IMR-90 (cell line): ENCODE results near the gene CAB39. TPM values are rescaled to one million over a fixed set of nuclear protein-coding genes. Genes with fewer than 3 reads are reported as not detected.

Experiments used
- ATAC-seq: fragments of 200-7000 bp; cut with Tn5 transposase; 2 replicates; pipeline ENCODE4 v1.9.1; 2020; ENCODE audit warnings: low read depth, mild to moderate bottlenecking, moderate library complexity
- BruUV-seq: library from RNA; stranded (reverse); fragments of 400-500 nt; replicated peaks from 2 replicates; lab custom pipeline; 2021; lab: Mats Ljungman, UMichigan
- CTCF ChIA-PET: fragments of 300-600 bp; formaldehyde crosslinking; extraction: SDS; loops from one replicate; lab custom pipeline; 2021; ENCODE audit warnings: antibody characterized with exemption; lab: Yijun Ruan, JAX
- POLR2A ChIA-PET: fragments of 300-600 bp; sonication (Branson Sonifier 250); formaldehyde crosslinking; loops from one replicate; lab custom pipeline; 2022; ENCODE audit warnings: antibody characterized with exemption; ENCODE audit not compliant: unreplicated experiment; lab: Charles Lee
- DNase-seq: peaks from one replicate; pipeline ENCODE4 v3.0.0; 2013
- H2AFZ ChIP-seq: replicated peaks from 2 replicates; pipeline ENCODE3; 2013; ENCODE audit warnings: low read length, mild to moderate bottlenecking; ENCODE audit not compliant: poor library complexity
- H2AK5ac ChIP-seq: 2 replicates; pipeline ENCODE4 v1.6.1; 2013; ENCODE audit warnings: low read depth, low read length, inconsistent platforms
- H2AK9ac ChIP-seq: replicated peaks from 2 replicates; pipeline ENCODE3; 2013; ENCODE audit warnings: mild to moderate bottlenecking, low read depth, low read length, moderate library complexity; ENCODE audit not compliant: poor library complexity
- H2BK120ac ChIP-seq: 2 replicates; pipeline ENCODE4 v1.6.1; 2013; ENCODE audit warnings: low read depth, low read length, inconsistent platforms
- H2BK15ac ChIP-seq: 3 replicates; pipeline ENCODE4 v1.6.1; 2013; ENCODE audit warnings: low read depth, low read length, inconsistent platforms
- H2BK20ac ChIP-seq: 2 replicates; pipeline ENCODE4 v1.6.1; 2013; ENCODE audit warnings: low read depth, mild to moderate bottlenecking, inconsistent platforms, low read length, moderate library complexity
- H2BK5ac ChIP-seq: 2 replicates; pipeline ENCODE4 v1.6.1; 2013; ENCODE audit warnings: mild to moderate bottlenecking, low read depth, low read length, inconsistent platforms; ENCODE audit not compliant: poor library complexity, severe bottlenecking
- H3K14ac ChIP-seq: replicated peaks from 2 replicates; pipeline ENCODE4 v1.6.1; 2013; ENCODE audit warnings: low read depth, low read length, inconsistent platforms
- H3K18ac ChIP-seq: 2 replicates; pipeline ENCODE4 v1.6.1; 2013; ENCODE audit warnings: low read depth, low read length, control low read depth
- H3K23ac ChIP-seq: 2 replicates; pipeline ENCODE4 v1.6.1; 2013; ENCODE audit warnings: low read depth, low read length, inconsistent platforms
- H3K27ac ChIP-seq: 2 replicates; pipeline ENCODE4 v1.5.1; 2013; ENCODE audit warnings: mild to moderate bottlenecking, control low read depth, low read length; ENCODE audit not compliant: insufficient read depth
- H3K27me3 ChIP-seq: 2 replicates; pipeline ENCODE4 v1.6.1; 2013; ENCODE audit warnings: low read length; ENCODE audit not compliant: control insufficient read depth, insufficient read depth
- H3K36me3 ChIP-seq: 2 replicates; pipeline ENCODE4 v1.6.1; 2013; ENCODE audit warnings: low read length, mixed read lengths; ENCODE audit not compliant: control insufficient read depth, insufficient read depth
- H3K4ac ChIP-seq: 2 replicates; pipeline ENCODE4 v1.6.1; 2013; ENCODE audit warnings: low read depth, low read length, inconsistent platforms
- H3K4me1 ChIP-seq: 2 replicates; pipeline ENCODE4 v1.6.1; 2013; ENCODE audit warnings: low read length, mixed read lengths; ENCODE audit not compliant: control insufficient read depth, insufficient read depth
- H3K4me2 ChIP-seq: 2 replicates; pipeline ENCODE4 v1.6.1; 2013; ENCODE audit warnings: low read depth, mild to moderate bottlenecking, control low read depth, low read length, moderate library complexity
- H3K4me3 ChIP-seq: 2 replicates; pipeline ENCODE4 v1.5.1; 2013; ENCODE audit warnings: low read depth, mild to moderate bottlenecking, control low read depth, low read length, moderate library complexity; ENCODE audit not compliant: insufficient read depth
- H3K56ac ChIP-seq: 2 replicates; pipeline ENCODE4 v1.6.1; 2013; ENCODE audit warnings: low read length, inconsistent platforms; ENCODE audit not compliant: insufficient read depth; ENCODE audit errors: extremely low read depth
- H3K79me1 ChIP-seq, 2 experiments: 2 replicates each; pipeline ENCODE4 v1.6.1; 2013; ENCODE audit warnings: low read length in 2 of 2, inconsistent platforms in 1 of 2, low read depth in 1 of 2
- H3K9ac ChIP-seq: 2 replicates; pipeline ENCODE4 v1.6.1; 2013; ENCODE audit warnings: low read depth, low read length, control low read depth
- H3K9me1 ChIP-seq: 2 replicates; pipeline ENCODE4 v1.6.1; 2013; ENCODE audit warnings: low read length, inconsistent platforms; ENCODE audit not compliant: insufficient read depth
- H3K9me3 ChIP-seq: 2 replicates; pipeline ENCODE4 v1.6.1; 2013; ENCODE audit warnings: low read length; ENCODE audit not compliant: control insufficient read depth, insufficient read depth
- H4K20me1 ChIP-seq: 2 replicates; pipeline ENCODE4 v1.6.1; 2013; ENCODE audit warnings: low read length, inconsistent platforms; ENCODE audit not compliant: insufficient read depth
- H4K5ac ChIP-seq: 2 replicates; pipeline ENCODE4 v1.6.1; 2013; ENCODE audit warnings: mild to moderate bottlenecking, low read depth, low read length, control low read depth
- H4K8ac ChIP-seq, 2 experiments: 2 replicates each; pipeline ENCODE4 v1.6.1; 2013; ENCODE audit warnings: low read depth in 2 of 2, low read length in 2 of 2, control low read depth in 1 of 2, inconsistent platforms in 1 of 2
- H4K91ac ChIP-seq: 2 replicates; pipeline ENCODE4 v1.6.1; 2013; ENCODE audit warnings: low read depth, low read length, inconsistent platforms; ENCODE audit not compliant: insufficient read depth
- FOS ChIP-seq: fragments of 150-350 bp; IDR thresholded peaks from 2 replicates; pipeline ENCODE4 v1.6.1; 2016; ENCODE audit warnings: low read depth, low read length
- RAD21 ChIP-seq: IDR thresholded peaks from 2 replicates; pipeline ENCODE4 v1.6.1; 2012; ENCODE audit warnings: low read length, improper control_type of control experiment
- WGBS, 2 experiments: methylation state at CpG; one replicate each; pipeline versions ENCODE4 v1.1.5 to v1.1.7; 2013; ENCODE audit warnings: missing lambda C conversion rate in 2 of 2; ENCODE audit not compliant: insufficient read length in 1 of 2; ENCODE audit errors: extremely low coverage in 2 of 2; 5-methylcytosine and 5-hydroxymethylcytosine counted together
- dilution Hi-C: fragments of 300-500 bp; cut with HindIII; formaldehyde crosslinking; loops from one replicate; pipeline ENCODE4 v1.14.3; 2018; ENCODE audit warnings: low sequenced_read_pairs; ENCODE audit not compliant: unreplicated experiment
- in situ Hi-C: fragments of 300-500 bp; cut with MboI; formaldehyde crosslinking; loops from 3 replicates; pipeline ENCODE4 v1.14.3; 2019; ENCODE audit warnings: low sequenced_read_pairs, inconsistent platforms, mixed read lengths
- intact Hi-C: fragments of 100-400 bp; cut with micrococcal nuclease; formaldehyde crosslinking; loops from 2 replicates; pipeline ENCODE4 v1.10.0; 2022
- polyA plus RNA-seq, 3 experiments: library from polyadenylated mRNA; depleted of rRNA; stranded (reverse); fragments of >200 nt; gene quantifications; 2 replicates each; pipeline ENCODE4 v1.2.3, GENCODE V29; 2012; ENCODE audit warnings: low replicate concordance in 1 of 3
- total RNA-seq: library from RNA; depleted of rRNA; stranded (reverse); fragments of >200 nt; gene quantifications from 2 replicates; pipeline ENCODE4 v1.2.3, GENCODE V29; 2012

CAB39 gene
- total and polyA plus RNA-seq, 2 of the 4 experiments (the other 2 are of a cell fraction) = 38.2 to 71.7 TPM

DNA sequence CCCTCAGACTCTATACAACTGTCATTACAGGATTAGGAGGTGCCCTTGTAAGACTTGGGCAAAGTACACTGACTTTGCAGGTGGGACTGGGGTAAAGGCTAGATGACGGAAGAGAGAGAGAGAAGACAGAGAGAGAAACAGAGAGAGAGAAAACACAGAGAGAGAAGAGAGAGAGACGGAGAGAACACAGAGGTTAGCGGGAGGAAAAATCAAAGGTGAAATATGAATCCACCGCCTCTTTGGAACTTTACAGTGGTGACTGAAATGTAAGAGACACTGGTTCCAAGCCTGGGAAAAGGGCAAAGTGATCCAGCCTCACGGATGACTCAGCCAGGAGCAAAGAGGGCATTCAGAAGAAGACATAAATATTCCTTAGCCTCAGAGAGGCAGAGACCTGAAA, 25.1 kb upstream of the CAB39 start:
- H4K20me1 ChIP-seq = no peaks in the 10 kb centered on the region
- H2BK5ac ChIP-seq = no peak overlapping the region
- WGBS, 2 experiments = 83% methylated on average over 1 of the region's 5 CpGs; no CpG with 5 or more reads in 1 of the 2 experiments
- H2BK20ac ChIP-seq = peak overlapping the region; percentile 7; the same call in 1 of the 2 replicates
- H3K14ac ChIP-seq = 0 out of 2 replicates have a peak overlapping the region, but pooled peaks have one; percentile 14
- peak; percentile 62; the same call in 1 of the 2 replicates for TF ChIP-seq FOS
- no peak for TF ChIP-seq RAD21
- in situ Hi-C loops (no loop called here), intact Hi-C loops (no loop called here), dilution Hi-C loops (no loop called here)
- H3K36me3 ChIP-seq = no peaks in the 10 kb centered on the region
- 0 out of 4 replicates have a peak, but pooled peaks cover 0 to 3% of the 10 kb centered on the region in 2 experiments for H3K79me1 ChIP-seq
- H3K9ac ChIP-seq = no peak overlapping the region
- peak overlapping the region; percentile 48; the same call in 1 of the 2 replicates for H2BK120ac ChIP-seq
- no peak overlapping the region for H4K5ac ChIP-seq
- no peaks in the 10 kb centered on the region for H3K9me3 ChIP-seq
- no peak overlapping the region for H2AFZ ChIP-seq
- peaks cover 10% of the 10 kb centered on the region for H3K4me1 ChIP-seq
- no peak overlapping the region for H4K91ac ChIP-seq
- peak overlapping the region in 1 of 2 experiments; percentile 26; a peak in 1 of 4 replicates for H4K8ac ChIP-seq
- H3K18ac ChIP-seq = no peak overlapping the region
- CTCF ChIA-PET = no interaction called here
- H3K4me3 ChIP-seq = no peak overlapping the region
- BruUV-seq = no TSS peak
- no peak overlapping the region for H3K4ac ChIP-seq
- H2BK15ac ChIP-seq = no peak overlapping the region; the same call in 2 of the 3 replicates
- H3K9me1 ChIP-seq = peaks cover 25% of the 10 kb centered on the region
- peak overlapping the region; percentile 69 for H2AK9ac ChIP-seq
- H3K27ac ChIP-seq = no peak overlapping the region
- no peak overlapping the region for H3K23ac ChIP-seq
- DNase-seq (peak; percentile 72), ATAC-seq (peak; percentile 64)
- POLR2A ChIA-PET = no interaction called here
- no peak overlapping the region for H3K56ac ChIP-seq
- no peaks in the 10 kb centered on the region for H3K27me3 ChIP-seq
- no peak overlapping the region for H3K4me2 ChIP-seq
- H2AK5ac ChIP-seq = no peak overlapping the region
